ENCODE measurements around the gene CD2. TPM values are rescaled to one million over a fixed set of nuclear protein-coding genes. Genes with fewer than 3 reads are reported as not detected.

The CD2 gene
- total RNA-seq, 3 donors from 2014 or later: 4.1 to 7.7 (median 5.4) TPM

DNA sequence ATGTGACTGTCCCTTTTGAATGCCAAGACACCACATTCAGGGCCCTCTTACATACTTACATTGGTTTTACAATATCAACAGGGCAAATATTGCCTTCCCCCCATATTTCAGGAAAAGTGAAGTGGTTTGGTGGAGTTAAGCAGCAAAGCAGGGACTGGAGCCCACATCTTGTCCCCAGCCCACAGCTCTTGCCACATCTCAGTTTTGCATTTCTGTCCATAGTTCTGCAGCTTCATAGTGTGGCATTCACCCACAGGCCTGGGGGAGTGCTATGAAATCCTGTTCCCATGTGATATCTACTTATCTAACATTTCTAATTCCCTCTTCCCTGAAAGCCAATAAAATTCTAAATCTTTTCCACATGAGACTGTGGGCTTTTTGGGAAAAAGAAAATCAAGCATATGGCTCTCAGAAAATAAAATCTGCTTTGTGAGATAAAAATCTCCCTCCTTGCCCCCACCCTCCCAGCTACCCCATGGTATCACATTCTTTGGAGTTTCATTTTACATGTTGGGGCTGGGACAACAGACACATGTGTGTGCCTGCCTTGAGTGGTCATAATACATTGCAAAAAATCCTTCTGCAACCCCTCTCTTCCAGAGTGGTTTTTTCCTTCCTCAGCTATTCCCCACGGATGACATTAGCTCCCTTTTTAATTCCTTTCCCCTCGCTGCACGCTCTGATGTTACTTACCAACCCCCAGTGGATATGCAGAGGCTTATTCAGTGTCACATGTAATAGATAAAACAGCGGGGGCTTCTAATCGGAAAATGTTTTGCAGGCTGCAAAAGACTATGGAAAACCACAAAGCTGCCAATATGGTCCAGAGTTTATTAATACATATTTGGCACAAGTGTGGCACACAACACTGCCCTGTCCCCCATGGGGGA lies 20.5 kb upstream of the CD2 start:
- Histone ChIP-seq H3K4me3 (no peak overlapping the region), H3K4me1 (ENCODE audit: low read depth) (no peaks in the 10 kb centered on the region), H3K9me3 (no peaks in the 10 kb centered on the region), H3K36me3 (ENCODE audit: low read depth) (no peaks in the 10 kb centered on the region)
- intact Hi-C loops (cut with DNase I, micrococcal nuclease): no loop called here
- TF ChIP-seq, protein P1, sequence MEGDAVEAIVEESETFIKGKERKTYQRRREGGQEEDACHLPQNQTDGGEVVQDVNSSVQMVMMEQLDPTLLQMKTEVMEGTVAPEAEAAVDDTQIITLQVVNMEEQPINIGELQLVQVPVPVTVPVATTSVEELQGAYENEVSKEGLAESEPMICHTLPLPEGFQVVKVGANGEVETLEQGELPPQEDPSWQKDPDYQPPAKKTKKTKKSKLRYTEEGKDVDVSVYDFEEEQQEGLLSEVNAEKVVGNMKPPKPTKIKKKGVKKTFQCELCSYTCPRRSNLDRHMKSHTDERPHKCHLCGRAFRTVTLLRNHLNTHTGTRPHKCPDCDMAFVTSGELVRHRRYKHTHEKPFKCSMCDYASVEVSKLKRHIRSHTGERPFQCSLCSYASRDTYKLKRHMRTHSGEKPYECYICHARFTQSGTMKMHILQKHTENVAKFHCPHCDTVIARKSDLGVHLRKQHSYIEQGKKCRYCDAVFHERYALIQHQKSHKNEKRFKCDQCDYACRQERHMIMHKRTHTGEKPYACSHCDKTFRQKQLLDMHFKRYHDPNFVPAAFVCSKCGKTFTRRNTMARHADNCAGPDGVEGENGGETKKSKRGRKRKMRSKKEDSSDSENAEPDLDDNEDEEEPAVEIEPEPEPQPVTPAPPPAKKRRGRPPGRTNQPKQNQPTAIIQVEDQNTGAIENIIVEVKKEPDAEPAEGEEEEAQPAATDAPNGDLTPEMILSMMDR (IDR thresholded peaks at IDR 0.05): no peak
- ATAC-seq (no peak), DNase-seq (no peak)

DNA sequence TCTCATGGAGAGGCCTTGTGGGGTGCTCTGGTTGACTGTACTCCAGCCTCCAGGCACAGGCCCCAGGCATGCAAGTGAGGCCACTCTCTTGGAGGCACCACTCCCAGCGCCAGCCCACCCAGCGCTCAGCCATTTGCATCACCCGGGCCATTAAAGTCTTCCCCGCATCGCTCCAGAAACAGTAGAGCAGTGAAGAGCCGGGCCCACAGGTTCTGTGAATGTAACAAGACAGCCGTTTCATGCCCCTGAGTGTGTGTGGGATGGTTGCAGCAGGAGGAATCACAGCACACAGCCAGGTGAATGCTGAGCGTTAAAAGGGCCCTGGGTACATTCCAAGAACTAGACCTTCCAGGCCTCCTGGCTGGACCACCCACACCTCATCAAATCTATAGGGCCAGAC lies 19.0 kb upstream of the CD2 start:
- Histone ChIP-seq H3K9me3 (no peaks in the 10 kb centered on the region), H3K4me1 (ENCODE audit: low read depth) (no peaks in the 10 kb centered on the region), H3K4me3 (no peak overlapping the region), H3K36me3 (ENCODE audit: low read depth) (no peaks in the 10 kb centered on the region)
- ATAC-seq (no peak), DNase-seq (no peak)
- TF ChIP-seq, protein P1 (IDR thresholded peaks at IDR 0.05): no peak
- intact Hi-C loops (cut with DNase I, micrococcal nuclease): loop anchor here (5.0 kb wide), 2 partner anchors 317 to 322 kb away; no protein-coding TSS in a partner anchor

GRCh38 chr1:116737020-116737854 lies 17.0 kb upstream of the CD2 start:
- Histone ChIP-seq H3K4me3 (no peak overlapping the region), H3K4me1 (ENCODE audit: low read depth) (no peaks in the 10 kb centered on the region), H3K36me3 (ENCODE audit: low read depth) (no peaks in the 10 kb centered on the region), H3K9me3 (peaks cover 3% of the 10 kb centered on the region)
- intact Hi-C loops (cut with DNase I, micrococcal nuclease): loop anchor here (5.0 kb wide), 2 partner anchors 315 to 320 kb away; no protein-coding TSS in a partner anchor
- ATAC-seq: peak; percentile 83
- DNase-seq: peak in 2 of 3 donors; percentile 75 to 79
- TF ChIP-seq, protein P1 (IDR thresholded peaks at IDR 0.05): peak; percentile 53

GRCh38 chr1:116737855-116738321 lies 16.3 kb upstream of the CD2 start:
- Histone ChIP-seq H3K4me3 (no peak overlapping the region), H3K36me3 (ENCODE audit: low read depth) (no peaks in the 10 kb centered on the region), H3K9me3 (peaks cover 10% of the 10 kb centered on the region), H3K4me1 (ENCODE audit: low read depth) (no peaks in the 10 kb centered on the region)
- no peak for DNase-seq
- TF ChIP-seq, protein P1 (IDR thresholded peaks at IDR 0.05): no peak
- ATAC-seq: peak; percentile 26
- intact Hi-C loops (cut with DNase I, micrococcal nuclease): loop anchor here (5.0 kb wide), 2 partner anchors 314 to 319 kb away; no protein-coding TSS in a partner anchor

DNA sequence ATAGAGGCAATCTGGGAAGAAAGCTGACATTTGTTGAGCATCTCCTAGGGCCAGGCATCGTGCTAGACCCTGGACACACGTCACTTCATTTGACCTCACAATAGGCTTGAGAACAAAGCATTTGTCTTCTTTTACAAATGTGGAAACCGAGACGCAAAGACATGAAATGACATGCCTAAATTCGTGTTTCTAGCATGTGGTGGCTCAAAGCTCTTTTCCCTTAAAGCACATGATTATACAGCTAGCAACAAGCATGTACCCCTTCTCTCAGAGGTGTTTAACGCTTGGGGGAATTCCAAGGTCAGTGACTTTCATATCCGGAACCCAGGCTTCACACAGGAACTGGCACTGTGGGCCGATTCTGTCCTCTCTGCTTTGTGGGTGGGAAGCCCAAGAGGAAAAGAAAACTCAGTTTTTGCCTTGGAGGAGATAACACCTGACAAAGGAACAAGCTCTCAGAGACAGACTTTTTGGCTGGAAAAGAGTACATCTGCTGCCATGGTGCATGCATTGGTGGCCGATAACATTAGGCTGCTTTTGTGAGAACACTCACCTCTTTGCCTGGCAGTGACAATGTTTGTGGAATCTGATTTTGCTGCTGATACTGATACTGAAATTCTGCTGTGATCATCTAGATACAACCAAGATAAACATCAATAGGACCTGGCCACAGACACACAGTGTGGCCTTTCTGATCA lies 15.4 kb upstream of the CD2 start:
- intact Hi-C loops (cut with DNase I, micrococcal nuclease): loop anchor here (5.0 kb wide), 2 partner anchors 313 to 318 kb away; no protein-coding TSS in a partner anchor
- H3K36me3 ChIP-seq (ENCODE audit: low read depth): no peaks in the 10 kb centered on the region

More for the DNA sequence above, 15.4 kb upstream of the CD2 start:
- peak; percentile 51 for ATAC-seq
- no peak overlapping the region for H3K4me3 ChIP-seq
- peaks cover 19% of the 10 kb centered on the region for H3K9me3 ChIP-seq
- DNase-seq: no peak
- H3K4me1 ChIP-seq (ENCODE audit: low read depth): no peaks in the 10 kb centered on the region
- TF ChIP-seq, protein P1 (IDR thresholded peaks at IDR 0.05): no peak
